Peyer's patch (tissue), 4 donors: Measurements from ENCODE around the gene MBD3. TPM values are rescaled to one million over a fixed set of nuclear protein-coding genes. Genes with fewer than 3 reads are reported as not detected.

Experiments used
- DNase-seq, 3 donors: peaks; one replicate each; pipeline ENCODE4 v3.0.0-alpha.2; 2017 to 2019
- H3K27ac ChIP-seq, 4 donors: fragments of 200-600 bp; sonication (generic); one replicate each; pipeline ENCODE4 v1.5.1; 2016 to 2019
- H3K27me3 ChIP-seq, 2 donors: fragments of 200-600 bp; sonication (generic); one replicate each; pipeline ENCODE4 v1.5.1; 2019
- H3K36me3 ChIP-seq, 3 donors: fragments of 200-600 bp; sonication (generic); one replicate each; pipeline ENCODE4 v1.5.1; 2016 to 2019
- H3K4me1 ChIP-seq, 4 donors: fragments of 200-600 bp; sonication (generic); one replicate each; pipeline ENCODE4 v1.5.1; 2016 to 2019
- H3K4me3 ChIP-seq, 4 donors: fragments of 200-600 bp; sonication (generic); 1 replicate in 3 of 4; 2 replicates in 1 of 4; pipeline ENCODE4 v1.5.1; 2016 to 2019; ENCODE audit warnings: mild to moderate bottlenecking in 1 of 4
- H3K9me3 ChIP-seq, 4 donors: fragments of 200-600 bp; sonication (generic); one replicate each; pipeline ENCODE4 v1.5.1; 2016 to 2019; ENCODE audit warnings: mild to moderate bottlenecking in 1 of 4
- CTCF ChIP-seq, 6 experiments: fragments of 450-650 bp in 4 of 6; fragments of 200-600 bp in 2 of 6; sonication (generic) in 1 of 6; IDR thresholded peaks; one replicate each; pipeline ENCODE4 v1.5.1; 2017 to 2019; ENCODE audit warnings: antibody characterized with exemption in 6 of 6, mild to moderate bottlenecking in 3 of 6, moderate library complexity in 1 of 6
- POLR2A ChIP-seq, 2 donors: fragments of 450-650 bp; IDR thresholded peaks; one replicate each; pipeline ENCODE4 v1.5.1; 2017; ENCODE audit warnings: antibody characterized with exemption in 2 of 2, mild to moderate bottlenecking in 2 of 2, moderate library complexity in 2 of 2
- total RNA-seq, 4 donors: library from RNA; depleted of rRNA; stranded (reverse); fragments of >200 nt; gene quantifications; one replicate each; pipeline ENCODE4 v1.1.0, GENCODE V29; 2016

Gene MBD3
- total RNA-seq, 4 donors from 2014 or later, result 58.7 to 110 (median 81.6) TPM

- Histone ChIP-seq H3K4me3 (no peak overlapping the region), H3K27me3 (no peaks in the 10 kb centered on the region), H3K9me3 (no peaks in the 10 kb centered on the region), H3K27ac (no peak overlapping the region), H3K36me3 (peaks cover 0 to 67% (median 0%) of the 10 kb centered on the region in 3 donors), H3K4me1 (no peaks in the 10 kb centered on the region)
- no peak for DNase-seq
- no peak for TF ChIP-seq POLR2A (IDR thresholded peaks at IDR 0.05)
- TF ChIP-seq CTCF (IDR thresholded peaks at IDR 0.05), result no peak
Observed at GRCh38 chr19:1582201-1582600, 10.5 kb downstream of the MBD3 start.

GRCh38 chr19:1580957-1581356 is 11.7 kb downstream of the MBD3 start:
- no peak for DNase-seq
- no peak for TF ChIP-seq POLR2A (IDR thresholded peaks at IDR 0.05)
- no peak for TF ChIP-seq CTCF (IDR thresholded peaks at IDR 0.05)
- Histone ChIP-seq H3K4me3 (no peak overlapping the region), H3K27me3 (no peaks in the 10 kb centered on the region), H3K4me1 (no peaks in the 10 kb centered on the region), H3K9me3 (no peaks in the 10 kb centered on the region), H3K36me3 (peaks cover 0 to 71% (median 0%) of the 10 kb centered on the region in 3 donors), H3K27ac (no peak overlapping the region)

GRCh38 chr19:1580382-1580781 is 12.3 kb downstream of the MBD3 start:
- H3K9me3 ChIP-seq, result no peaks in the 10 kb centered on the region
- TF ChIP-seq POLR2A (IDR thresholded peaks at IDR 0.05) (no peak), CTCF (IDR thresholded peaks at IDR 0.05) (no peak)
- H3K4me3 ChIP-seq, result no peak overlapping the region
- H3K27me3 ChIP-seq, result no peaks in the 10 kb centered on the region
- no peak overlapping the region for H3K27ac ChIP-seq
- H3K36me3 ChIP-seq, result peaks cover 0 to 71% (median 0%) of the 10 kb centered on the region in 3 donors
- H3K4me1 ChIP-seq, result no peaks in the 10 kb centered on the region
- DNase-seq, result no peak

- Histone ChIP-seq H3K27me3 (no peaks in the 10 kb centered on the region), H3K36me3 (peaks cover 0 to 67% (median 0%) of the 10 kb centered on the region in 3 donors), H3K9me3 (no peaks in the 10 kb centered on the region), H3K4me3 (no peak overlapping the region), H3K27ac (no peak overlapping the region), H3K4me1 (no peaks in the 10 kb centered on the region)
- no peak for DNase-seq
- TF ChIP-seq POLR2A (IDR thresholded peaks at IDR 0.05) (no peak), CTCF (IDR thresholded peaks at IDR 0.05) (no peak)
Observed at GRCh38 chr19:1579222-1579621, 13.4 kb downstream of the MBD3 start.

GRCh38 chr19:1577929-1578618 is 14.6 kb downstream of the MBD3 start:
- H3K4me1 ChIP-seq, result no peaks in the 10 kb centered on the region
- TF ChIP-seq POLR2A (IDR thresholded peaks at IDR 0.05), result no peak
- TF ChIP-seq CTCF (IDR thresholded peaks at IDR 0.05), result no peak
- H3K27ac ChIP-seq, result no peak overlapping the region
- DNase-seq, result no peak
- peaks cover 0 to 58% (median 0%) of the 10 kb centered on the region in 3 donors for H3K36me3 ChIP-seq
- no peak overlapping the region for H3K4me3 ChIP-seq
- H3K9me3 ChIP-seq, result no peaks in the 10 kb centered on the region
- no peaks in the 10 kb centered on the region for H3K27me3 ChIP-seq
